Measurements from ENCODE around the gene KDM4B.

GRCh38 chr19:5098646-5099045 lies 129.7 kb downstream of the KDM4B start:
- TF ChIP-seq POLR2A (IDR thresholded peaks at IDR 0.05), result no peak
- no peak for TF ChIP-seq CTCF (IDR thresholded peaks at IDR 0.05)
- TF ChIP-seq POLR2AphosphoS5 (IDR thresholded peaks at IDR 0.05), result no peak
- TF ChIP-seq EP300 (IDR thresholded peaks at IDR 0.05; ENCODE audit: low read depth), result no peak

Measured in transverse colon (tissue), 4 donors.